GM12878 (cell line): Measurements from ENCODE around the gene GSS.

Experiments
- BCL3 ChIP-seq: IDR thresholded peaks from 2 replicates; pipeline ENCODE4 v1.6.1; 2011; ENCODE audit warnings: borderline replicate concordance, low read depth, mild to moderate bottlenecking, moderate library complexity, low read length; ENCODE audit not compliant: insufficient read depth, poor library complexity, severe bottlenecking
- CREB1 ChIP-seq: IDR thresholded peaks from 2 replicates; pipeline ENCODE4 v1.6.1; 2012; ENCODE audit warnings: low read depth, mild to moderate bottlenecking, inconsistent platforms
- CTCF ChIP-seq, 3 experiments: IDR thresholded peaks in 2 of 3; conservative IDR thresholded peaks in 1 of 3; 2 replicates each; pipeline ENCODE4 v1.5.1; 2011; ENCODE audit warnings: low read depth in 3 of 3, low read length in 3 of 3, mild to moderate bottlenecking in 3 of 3, control low read depth in 2 of 3, moderate library complexity in 2 of 3, inconsistent platforms in 1 of 3, mixed read lengths in 1 of 3; ENCODE audit not compliant: control insufficient read depth in 2 of 3, insufficient read depth in 1 of 3; ENCODE audit errors: extremely low read depth in 1 of 3
- EP300 ChIP-seq, 2 experiments: fragments of 150-350 bp in 1 of 2; IDR thresholded peaks; 2 replicates each; pipeline ENCODE4 v1.6.1; 2011 to 2012; ENCODE audit warnings: low read depth in 2 of 2, low read length in 2 of 2, borderline replicate concordance in 1 of 2, improper control_type of control experiment in 1 of 2, inconsistent platforms in 1 of 2; ENCODE audit not compliant: control insufficient read depth in 1 of 2
- EZH2 ChIP-seq: IDR thresholded peaks from 2 replicates; pipeline ENCODE4 v1.6.1; 2012; ENCODE audit warnings: low read depth, mild to moderate bottlenecking, control low read depth, inconsistent platforms, low read length, borderline replicate concordance; ENCODE audit not compliant: control insufficient read depth
- GABPA ChIP-seq: IDR thresholded peaks from 2 replicates; pipeline ENCODE4 v1.6.1; 2014; ENCODE audit warnings: antibody characterized with exemption, low read depth, mild to moderate bottlenecking, inconsistent platforms
- KDM1A ChIP-seq: fragments of 200-600 bp; sonication (generic); IDR thresholded peaks from 2 replicates; pipeline ENCODE4 v1.6.1; 2016; ENCODE audit warnings: borderline replicate concordance
- MYC ChIP-seq: IDR thresholded peaks from 2 replicates; pipeline ENCODE4 v1.6.1; 2011; ENCODE audit warnings: mild to moderate bottlenecking, low read length, moderate library complexity, inconsistent platforms; ENCODE audit not compliant: insufficient read depth, insufficient replicate concordance, insufficient read length, severe bottlenecking
- RAD21 ChIP-seq: IDR thresholded peaks from 2 replicates; pipeline ENCODE4 v1.6.1; 2011; ENCODE audit warnings: mild to moderate bottlenecking, low read depth, low read length, moderate library complexity; ENCODE audit not compliant: insufficient read depth
- REST ChIP-seq: IDR thresholded peaks from 2 replicates; pipeline ENCODE4 v1.6.1; 2012; ENCODE audit warnings: mild to moderate bottlenecking, low read depth, low read length
- SRF ChIP-seq, 2 experiments: IDR thresholded peaks; 2 replicates each; pipeline ENCODE4 v1.6.1; 2011; ENCODE audit warnings: low read depth in 2 of 2, low read length in 2 of 2, mild to moderate bottlenecking in 1 of 2, moderate library complexity in 1 of 2
- YBX1 ChIP-seq: fragments of 450-650 bp; IDR thresholded peaks from 2 replicates; pipeline ENCODE4 v1.6.1; 2016; ENCODE audit warnings: antibody characterized with exemption
- ZNF274 ChIP-seq: IDR thresholded peaks from one replicate; pipeline ENCODE4 v1.8.0; 2011; ENCODE audit not compliant: insufficient read length, insufficient read depth

- TF ChIP-seq CTCF (IDR thresholded peaks at IDR 0.05 in 2 of 3, conservative IDR thresholded peaks at IDR 0.05 in 1 of 3; ENCODE audit: control insufficient read depth in 2 of 3, extremely low read depth in 1 of 3, insufficient read depth in 1 of 3, low read depth in 3 of 3, low read length in 3 of 3) (no peak), KDM1A (no peak), RAD21 (no peak), EP300 (IDR thresholded peaks at IDR 0.05; ENCODE audit: borderline replicate concordance in 1 of 2, control insufficient read depth in 1 of 2, low read depth in 2 of 2, low read length in 2 of 2) (no peak), CREB1 (no peak), MYC (no peak), GABPA (no peak), ZNF274 (no peak), YBX1 (no peak), REST (no peak), BCL3 (no peak), SRF (IDR thresholded peaks at IDR 0.05; ENCODE audit: low read depth in 2 of 2, low read length in 2 of 2) (no peak), EZH2 (no peak)
Observed at GRCh38 chr20:34997774-34998173, 42.2 kb upstream of the GSS start.
